ENCODE measurements around the gene TDRD9. TPM values are rescaled to one million over a fixed set of nuclear protein-coding genes. Genes with fewer than 3 reads are reported as not detected.
A peak's percentile ranks its signal among the peaks of the same experiment; 100 is the strongest.
"Not testable (repeated sequence)": the region's sequence is repeated elsewhere in the genome, so short reads cannot be mapped to it uniquely, and the experiment has no call there.

TDRD9 gene
- total RNA-seq, 1 experiment from 2014 or later = 0.07 TPM

DNA sequence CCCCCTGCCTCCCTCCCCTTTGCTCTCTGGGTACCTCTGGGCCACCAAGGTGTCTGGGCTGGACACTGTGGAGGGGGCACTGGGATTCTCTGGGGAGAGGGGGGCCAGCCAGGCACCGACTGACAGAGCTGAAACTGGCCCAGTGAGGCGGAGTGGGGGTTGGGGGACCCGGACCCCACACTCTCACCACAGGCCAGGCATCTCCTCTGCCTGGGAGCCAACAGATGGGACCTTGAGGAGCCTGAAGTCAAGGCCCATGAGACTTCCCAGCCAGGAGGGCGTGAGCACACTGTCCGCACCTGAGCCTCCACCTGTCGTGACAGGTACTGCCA, 41.1 kb upstream of the TDRD9 start:
- intact Hi-C loops (cut with micrococcal nuclease) = no loop called here
- no peaks in the 10 kb centered on the region for H3K79me2 ChIP-seq (ENCODE audit: low read length)
- 0 out of 2 replicates have a peak, but pooled peaks cover 3% of the 10 kb centered on the region for H3K4me1 ChIP-seq (ENCODE audit: insufficient read depth, low read length)
- BruUV-seq (replicated peaks) = no TSS peak
- CTCF ChIA-PET = no interaction called here
- no peaks in the 10 kb centered on the region for H3K9me3 ChIP-seq (ENCODE audit: low read length)
- ATAC-seq = no peak
- no peaks in the 10 kb centered on the region for H4K20me1 ChIP-seq (ENCODE audit: low read length)
- no peaks in the 10 kb centered on the region for H3K9me2 ChIP-seq (replicated peaks; ENCODE audit: low read length)
- no peak overlapping the region for H3K4me3 ChIP-seq (ENCODE audit: low read length)
- POLR2A ChIA-PET (ENCODE audit: unreplicated experiment) = no interaction called here
- H3K4me2 ChIP-seq (ENCODE audit: low read length) = no peak overlapping the region
- no peaks in the 10 kb centered on the region for H3K27me3 ChIP-seq (ENCODE audit: low read length)
- no peaks in the 10 kb centered on the region for H3K36me3 ChIP-seq (ENCODE audit: low read depth, low read length)
- no peak overlapping the region for H3K9ac ChIP-seq (ENCODE audit: low read length)
- TF ChIP-seq EZH2phosphoT487 (IDR thresholded peaks at IDR 0.05; ENCODE audit: borderline replicate concordance, low read length) (no peak), CTCF (conservative IDR thresholded peaks at IDR 0.05; ENCODE audit: low read depth, low read length) (no peak), EZH2 (IDR thresholded peaks at IDR 0.05; ENCODE audit: low read length, unreplicated experiment) (no peak)
- H2AFZ ChIP-seq (ENCODE audit: low read length) = no peak overlapping the region
- H3K27ac ChIP-seq (ENCODE audit: low read length) = no peak overlapping the region
- DNase-seq = no peak
- no peaks in the 10 kb centered on the region for H3F3A ChIP-seq (ENCODE audit: low read length, unreplicated experiment)

DNA sequence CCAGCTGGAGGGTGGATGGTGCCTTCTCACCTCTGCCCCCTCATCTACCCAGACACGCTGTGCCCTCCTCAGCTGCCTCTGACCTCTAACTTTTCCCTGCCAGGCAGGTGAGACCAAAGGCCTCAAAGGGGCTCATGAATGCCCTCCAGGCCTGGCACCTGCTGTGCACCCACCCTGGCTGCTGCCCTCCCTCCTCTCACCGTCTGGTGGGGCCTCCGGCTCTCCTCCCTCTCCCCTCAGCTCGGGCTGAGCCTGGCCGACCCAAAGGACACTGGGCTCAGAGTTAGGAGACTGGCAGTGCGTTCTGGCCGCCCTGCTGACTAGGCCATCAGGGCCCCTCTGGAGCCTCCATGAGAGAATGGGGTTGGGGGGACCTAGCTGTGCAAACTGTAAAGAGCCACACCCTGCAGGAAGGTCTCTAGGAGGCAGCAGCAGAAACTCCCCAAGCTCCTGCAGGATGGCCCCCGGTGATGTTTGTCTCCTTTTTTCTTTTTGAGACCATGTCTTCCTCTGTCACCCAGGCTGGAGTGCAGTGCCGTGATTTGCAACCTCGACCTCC, 40.6 kb upstream of the TDRD9 start:
- no peak for DNase-seq
- BruUV-seq (replicated peaks) = no TSS peak
- ChIA-PET POLR2A (ENCODE audit: unreplicated experiment) (no interaction called here), CTCF (no interaction called here)
- Histone ChIP-seq H2AFZ (ENCODE audit: low read length) (no peak overlapping the region), H3K4me3 (ENCODE audit: low read length) (no peak overlapping the region), H3K4me1 (ENCODE audit: insufficient read depth, low read length) (0 out of 2 replicates have a peak, but pooled peaks cover 3% of the 10 kb centered on the region), H3K27me3 (ENCODE audit: low read length) (no peaks in the 10 kb centered on the region), H3K79me2 (ENCODE audit: low read length) (no peaks in the 10 kb centered on the region), H3K9me3 (ENCODE audit: low read length) (no peaks in the 10 kb centered on the region), H3K27ac (ENCODE audit: low read length) (no peak overlapping the region), H4K20me1 (ENCODE audit: low read length) (no peaks in the 10 kb centered on the region), H3K9ac (ENCODE audit: low read length) (no peak overlapping the region), H3K36me3 (ENCODE audit: low read depth, low read length) (no peaks in the 10 kb centered on the region), H3F3A (ENCODE audit: low read length, unreplicated experiment) (no peaks in the 10 kb centered on the region), H3K4me2 (ENCODE audit: low read length) (no peak overlapping the region), H3K9me2 (replicated peaks; ENCODE audit: low read length) (no peaks in the 10 kb centered on the region)
- ATAC-seq = no peak
- intact Hi-C loops (cut with micrococcal nuclease) = no loop called here
- no peak for TF ChIP-seq EZH2 (IDR thresholded peaks at IDR 0.05; ENCODE audit: low read length, unreplicated experiment)
- no peak for TF ChIP-seq CTCF (conservative IDR thresholded peaks at IDR 0.05; ENCODE audit: low read depth, low read length)
- TF ChIP-seq EZH2phosphoT487 (IDR thresholded peaks at IDR 0.05; ENCODE audit: borderline replicate concordance, low read length) = no peak

DNA sequence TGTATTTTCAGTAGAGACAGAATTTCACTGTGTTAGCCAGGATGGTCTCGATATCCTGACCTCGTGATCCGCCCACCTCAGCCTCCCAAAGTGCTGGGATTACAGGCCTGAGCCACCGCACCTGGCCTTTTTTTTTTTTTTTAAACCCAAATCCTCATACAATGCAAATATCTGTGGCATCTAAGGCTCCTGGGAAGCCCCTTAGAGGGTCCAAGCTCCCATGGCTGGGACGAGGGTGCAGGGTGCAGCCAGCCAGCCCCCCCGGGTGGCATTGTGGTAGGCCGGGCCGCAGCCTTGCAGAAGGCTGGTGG, 39.3 kb upstream of the TDRD9 start:
- H3K9ac ChIP-seq (ENCODE audit: low read length); H3K27me3 ChIP-seq (ENCODE audit: low read length); intact Hi-C loops (cut with micrococcal nuclease); H3K4me1 ChIP-seq (ENCODE audit: insufficient read depth, low read length); H3K36me3 ChIP-seq (ENCODE audit: low read depth, low read length); H3K79me2 ChIP-seq (ENCODE audit: low read length); H4K20me1 ChIP-seq (ENCODE audit: low read length); BruUV-seq (replicated peaks); H3K4me2 ChIP-seq (ENCODE audit: low read length); ATAC-seq; H3F3A ChIP-seq (ENCODE audit: low read length, unreplicated experiment); H3K9me3 ChIP-seq (ENCODE audit: low read length); DNase-seq; H3K27ac ChIP-seq (ENCODE audit: low read length); H3K9me2 ChIP-seq (replicated peaks; ENCODE audit: low read length); H3K4me3 ChIP-seq (ENCODE audit: low read length): not testable (repeated sequence)
- CTCF ChIA-PET = interaction anchor here (0.6 to 0.9 kb wide), 2 partner anchors 81 to 124 kb away, joined by 3 to 4 read pairs; no protein-coding TSS in a partner anchor
- H2AFZ ChIP-seq (ENCODE audit: low read length) = 0 out of 2 replicates have a peak overlapping the region, but pooled peaks have one; percentile 6
- POLR2A ChIA-PET (ENCODE audit: unreplicated experiment) = interaction anchor here (0.6 kb wide), 1 partner anchor 264 kb away, joined by 7 read pairs; no protein-coding TSS in a partner anchor
